ENCODE data around the gene MCC.

DNA sequence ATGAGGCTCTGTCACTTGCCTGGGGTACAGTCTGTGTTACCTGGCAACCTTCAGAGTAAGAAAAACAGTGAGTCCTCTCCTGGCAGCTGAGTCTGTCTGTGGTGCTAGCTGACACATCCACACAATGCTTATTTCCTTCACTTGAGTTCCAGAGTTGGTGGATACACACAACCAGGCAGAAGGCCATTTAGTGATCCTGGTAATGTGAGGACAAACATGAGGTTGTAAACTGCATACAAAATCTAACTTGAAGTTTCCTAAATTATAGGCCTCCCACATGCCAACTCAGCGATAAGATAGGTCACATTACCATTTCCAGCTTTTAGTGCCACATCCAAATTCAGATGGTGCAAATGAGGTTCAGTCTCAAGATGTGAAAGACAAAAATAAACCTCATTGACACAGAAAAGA is 386.1 kb downstream of the MCC start:
- TF ChIP-seq, protein P1, sequence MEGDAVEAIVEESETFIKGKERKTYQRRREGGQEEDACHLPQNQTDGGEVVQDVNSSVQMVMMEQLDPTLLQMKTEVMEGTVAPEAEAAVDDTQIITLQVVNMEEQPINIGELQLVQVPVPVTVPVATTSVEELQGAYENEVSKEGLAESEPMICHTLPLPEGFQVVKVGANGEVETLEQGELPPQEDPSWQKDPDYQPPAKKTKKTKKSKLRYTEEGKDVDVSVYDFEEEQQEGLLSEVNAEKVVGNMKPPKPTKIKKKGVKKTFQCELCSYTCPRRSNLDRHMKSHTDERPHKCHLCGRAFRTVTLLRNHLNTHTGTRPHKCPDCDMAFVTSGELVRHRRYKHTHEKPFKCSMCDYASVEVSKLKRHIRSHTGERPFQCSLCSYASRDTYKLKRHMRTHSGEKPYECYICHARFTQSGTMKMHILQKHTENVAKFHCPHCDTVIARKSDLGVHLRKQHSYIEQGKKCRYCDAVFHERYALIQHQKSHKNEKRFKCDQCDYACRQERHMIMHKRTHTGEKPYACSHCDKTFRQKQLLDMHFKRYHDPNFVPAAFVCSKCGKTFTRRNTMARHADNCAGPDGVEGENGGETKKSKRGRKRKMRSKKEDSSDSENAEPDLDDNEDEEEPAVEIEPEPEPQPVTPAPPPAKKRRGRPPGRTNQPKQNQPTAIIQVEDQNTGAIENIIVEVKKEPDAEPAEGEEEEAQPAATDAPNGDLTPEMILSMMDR (IDR thresholded peaks at IDR 0.05; ENCODE audit: insufficient read depth, low read depth, low read length), result no peak
- no peak for TF ChIP-seq EZH2 (IDR thresholded peaks at IDR 0.05; ENCODE audit: insufficient read depth, low read length)
